ENCODE measurements around the gene PON3.

The PON3 gene

DNA sequence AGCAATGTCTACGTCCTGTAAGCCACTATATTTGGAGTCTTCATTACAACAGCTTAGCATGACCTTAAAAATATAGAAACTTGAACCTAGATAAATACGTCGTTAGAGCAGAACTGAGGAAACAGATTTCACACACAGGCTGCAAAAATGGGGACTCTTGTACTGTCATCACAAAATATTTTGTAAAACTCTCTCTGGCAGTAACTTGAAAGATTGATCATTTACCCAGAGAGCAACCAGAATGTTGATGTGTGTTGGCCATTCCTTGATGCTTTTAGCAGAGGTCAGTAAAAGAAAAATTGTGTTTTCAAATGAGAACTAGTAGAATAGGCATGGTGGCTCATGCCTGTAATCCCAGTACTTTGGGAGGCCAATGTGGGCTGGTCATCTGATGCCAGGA, 57.3 kb downstream of the PON3 start:
- DNase-seq: no peak

DNA sequence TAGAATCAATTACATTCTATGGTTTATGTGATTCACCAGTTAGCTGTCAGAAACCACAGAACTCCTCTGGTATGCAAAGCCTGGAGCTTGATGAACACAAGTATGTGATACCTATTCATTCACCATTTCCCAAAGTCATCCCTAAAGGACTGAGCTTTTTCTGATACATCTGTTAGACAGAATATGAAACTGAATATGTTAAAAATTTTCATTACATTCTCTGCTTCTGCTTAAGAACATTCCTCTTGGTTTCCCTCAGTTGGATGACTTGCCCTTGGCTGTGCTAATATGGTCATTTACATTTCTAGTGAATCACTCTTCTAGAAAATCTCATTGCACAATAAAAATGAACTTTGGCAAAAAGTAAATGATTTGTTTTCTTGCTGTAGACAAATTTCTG, 61.1 kb downstream of the PON3 start:
- no peak for DNase-seq

GRCh38 chr7:95334447-95334846, 61.7 kb downstream of the PON3 start:
- DNase-seq: no peak

GRCh38 chr7:95330961-95331337, 65.2 kb downstream of the PON3 start:
- DNase-seq: no peak

- DNase-seq: no peak
Observed at GRCh38 chr7:95330204-95330960, 65.8 kb downstream of the PON3 start.

DNA sequence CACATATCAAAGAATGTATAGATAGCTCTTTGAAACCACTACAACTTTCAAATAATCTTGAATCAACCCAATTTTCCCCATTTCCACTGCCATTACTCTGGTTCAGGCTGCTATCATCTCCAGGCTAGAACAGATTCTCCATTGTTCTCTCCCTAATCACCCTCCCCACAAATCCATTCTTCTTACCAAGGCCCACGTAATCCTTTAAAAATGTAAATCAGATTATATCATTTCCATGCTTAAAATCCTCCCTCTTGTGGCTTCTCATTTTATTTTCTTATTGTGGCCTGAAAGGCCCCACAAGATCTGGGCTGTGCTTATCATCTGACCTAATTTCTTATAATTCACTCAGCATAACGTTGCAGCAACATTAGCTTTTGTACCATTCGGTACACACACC, 68.8 kb downstream of the PON3 start:
- no peak for DNase-seq

- DNase-seq: no peak
Observed at GRCh38 chr7:95324431-95324830, 71.7 kb downstream of the PON3 start, which contains the start of gene PON1. TSS of gene PON1 (minus strand) at chr7:95324532. CDS start at chr7:95324475, 57 bp downstream.

DNA sequence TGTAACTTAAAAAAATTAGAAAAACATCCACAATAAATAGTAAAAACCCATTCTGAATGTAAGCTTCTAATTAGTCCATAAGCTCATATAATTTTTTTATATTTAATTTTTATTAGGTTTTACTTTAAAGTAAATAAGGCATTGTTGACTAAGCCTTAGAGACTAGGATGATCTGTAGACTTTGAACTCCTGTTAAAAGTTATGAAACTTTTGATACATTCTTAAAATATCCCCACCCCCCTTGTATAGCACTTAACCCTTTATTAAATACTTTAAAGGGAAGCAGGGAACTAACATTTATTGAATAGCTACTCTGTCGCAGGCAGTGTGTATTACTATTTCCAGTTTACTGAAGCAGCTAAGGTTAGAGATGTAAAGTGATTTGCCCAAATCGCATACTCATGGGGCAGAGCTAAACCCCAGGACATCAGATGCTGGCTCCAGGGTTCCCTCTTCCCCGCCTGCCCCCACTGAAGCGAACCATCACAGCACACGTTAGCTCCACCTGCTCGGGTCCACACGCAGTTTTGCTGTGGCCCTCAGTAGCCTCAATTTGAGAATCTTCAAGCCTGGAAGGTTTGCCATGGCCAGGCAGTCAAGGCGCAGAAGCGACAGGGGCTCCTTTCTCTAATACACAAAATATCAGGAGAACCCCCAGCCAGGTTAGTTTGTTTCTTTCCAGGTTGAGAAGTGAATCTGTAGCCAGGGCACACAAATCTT, 72.6 kb downstream of the PON3 start:
- DNase-seq: no peak

DNA sequence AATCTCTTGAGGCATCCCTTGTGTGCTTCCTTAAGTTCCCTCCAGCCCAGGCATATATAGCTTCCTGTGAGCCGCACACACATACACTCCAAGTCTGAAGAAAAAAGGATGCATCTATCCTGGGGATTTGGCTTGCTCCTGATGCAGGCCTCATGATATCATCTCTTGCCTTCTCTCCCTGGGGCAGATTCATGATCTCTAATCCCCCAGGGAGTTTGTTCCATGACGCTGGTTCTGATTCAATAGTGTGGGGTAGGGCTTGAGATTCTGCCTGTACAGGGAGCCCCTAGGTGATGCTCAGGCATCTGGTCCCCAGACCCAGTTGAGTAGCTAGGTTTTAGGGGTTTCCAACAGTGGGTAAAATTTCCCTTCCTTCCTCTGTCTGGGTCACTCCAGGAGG, 73.3 kb downstream of the PON3 start:
- DNase-seq: no peak

- no peak for DNase-seq
Observed at GRCh38 chr7:95322396-95322795, 73.8 kb downstream of the PON3 start.

DNA sequence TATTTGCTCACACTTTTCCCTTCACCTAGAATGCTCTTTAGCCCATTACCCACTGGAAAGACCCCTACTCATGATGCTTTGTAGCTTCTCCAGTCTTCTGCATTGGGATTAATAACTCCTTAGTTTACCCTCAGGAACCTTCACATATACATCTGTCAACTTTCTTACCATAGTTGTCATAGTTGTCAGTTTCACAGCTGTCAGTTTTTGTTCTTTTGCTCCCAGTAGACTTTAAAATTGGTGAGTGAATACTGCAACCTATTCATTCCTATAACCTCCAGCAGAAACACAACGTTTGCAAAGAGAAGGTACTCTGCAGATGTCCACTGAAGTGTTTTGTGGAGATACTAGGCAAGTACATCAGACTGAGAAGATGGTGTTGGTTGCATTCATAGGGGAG, 74.5 kb downstream of the PON3 start:
- no peak for DNase-seq

DNA sequence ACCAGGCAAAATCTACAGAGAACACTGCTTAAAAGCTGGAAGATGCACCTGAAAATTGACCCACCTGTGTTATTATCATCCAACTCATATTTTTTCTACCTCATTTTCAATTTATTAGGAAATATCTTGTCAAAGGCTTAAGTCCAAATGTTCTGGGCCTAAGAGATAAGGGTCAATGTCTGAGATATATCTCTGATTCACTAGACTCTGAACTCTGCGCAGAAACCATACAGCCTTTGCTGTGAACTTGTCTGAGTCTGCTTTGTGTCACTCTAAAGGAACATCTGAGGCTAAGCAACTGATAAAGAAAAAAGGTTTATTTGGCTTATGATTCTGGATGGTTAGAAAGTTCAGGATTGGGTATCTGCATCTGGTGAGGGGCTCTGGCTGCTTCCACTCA, 75.5 kb downstream of the PON3 start:
- no peak for DNase-seq

- DNase-seq: no peak
Observed at GRCh38 chr7:95319570-95319969, 76.6 kb downstream of the PON3 start.

GRCh38 chr7:95318501-95319100, 77.6 kb downstream of the PON3 start:
- DNase-seq: no peak

DNA sequence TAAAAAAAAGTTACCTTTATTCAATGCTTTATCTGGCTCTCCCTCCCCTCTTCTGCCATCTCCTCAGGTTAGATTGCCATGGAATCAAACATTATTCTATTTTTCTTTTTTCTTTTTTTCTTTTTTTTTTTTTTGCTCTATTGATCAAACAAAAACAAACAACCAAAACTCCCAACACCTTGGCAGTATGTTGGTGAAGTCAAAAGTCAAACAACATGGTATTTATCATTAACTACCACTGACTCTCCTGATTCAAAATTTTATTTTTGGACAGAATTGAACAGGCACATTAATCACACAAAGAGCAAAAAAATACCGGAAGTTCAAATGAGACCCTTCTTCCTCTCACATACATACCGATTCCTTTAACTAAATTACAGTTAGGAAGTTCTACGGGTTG, 78.2 kb downstream of the PON3 start:
- DNase-seq: no peak

DNA sequence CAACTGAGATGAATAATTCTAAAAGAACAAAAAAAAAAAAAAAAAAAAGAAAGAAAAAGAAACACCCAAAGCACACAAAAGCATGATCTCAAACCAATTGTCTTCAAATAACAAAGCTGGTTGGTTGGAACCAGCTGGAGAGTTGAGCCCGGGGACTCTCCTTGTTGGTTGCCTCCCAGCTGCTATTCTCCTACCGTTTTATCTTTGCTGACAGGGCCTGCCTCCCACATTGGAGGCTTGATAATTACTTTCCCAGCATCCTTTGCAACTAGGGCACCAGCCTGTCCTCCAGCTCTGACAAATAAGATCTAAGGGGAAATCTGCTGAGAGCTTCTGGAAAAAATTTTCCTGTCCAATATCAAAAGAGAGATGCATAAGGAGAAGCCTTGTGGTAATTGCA, 78.6 kb downstream of the PON3 start:
- DNase-seq: no peak

- DNase-seq: no peak
Observed at GRCh38 chr7:95316588-95316987, 79.6 kb downstream of the PON3 start.

GRCh38 chr7:95312561-95312960, 83.6 kb downstream of the PON3 start:
- DNase-seq: no peak

DNA sequence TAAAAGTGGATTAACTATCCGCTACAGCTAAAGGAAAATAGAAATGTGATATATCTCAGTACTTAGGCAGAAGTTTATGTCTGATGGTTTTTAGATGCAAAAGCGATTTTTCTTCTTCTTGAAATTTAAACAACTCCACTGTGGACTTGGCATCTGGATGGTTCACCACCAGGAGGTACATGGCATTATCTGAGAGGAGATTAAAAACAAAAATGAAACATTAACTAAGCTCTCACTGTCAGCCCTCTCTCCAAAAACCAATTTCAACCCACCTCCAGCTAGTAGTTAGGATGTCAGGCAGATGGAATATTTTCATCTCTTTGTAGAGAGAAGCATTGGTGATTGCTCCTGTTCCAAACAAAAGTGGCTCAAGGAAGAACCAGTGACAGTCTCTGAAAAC, 84.8 kb downstream of the PON3 start:
- DNase-seq: no peak

DNA sequence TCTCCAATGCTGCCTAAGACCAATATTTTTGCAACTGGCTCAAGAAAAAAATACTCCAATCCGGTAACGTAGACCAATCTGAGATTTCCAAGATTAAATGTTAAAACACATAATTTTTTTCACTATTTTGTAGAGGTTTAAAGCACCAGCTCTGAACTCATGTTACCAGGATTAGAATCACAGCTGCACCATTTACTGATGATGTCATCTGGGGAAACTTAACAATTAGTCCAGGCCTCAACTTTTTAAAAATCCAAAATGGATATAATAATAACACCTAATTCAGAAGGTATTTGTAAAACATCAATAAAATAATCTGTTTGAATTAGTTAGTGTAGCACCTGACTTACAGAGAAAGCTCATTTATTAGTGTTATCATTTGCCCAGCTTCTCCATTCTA, 86.2 kb downstream of the PON3 start:
- no peak for DNase-seq

All from NCI-H1105 (cell line).